Prostate gland (tissue), 2 donors: ENCODE data around the gene OLFML2B. TPM values are rescaled to one million over a fixed set of nuclear protein-coding genes. Genes with fewer than 3 reads are reported as not detected.

Experiments used
- DNase-seq: peaks from one replicate; pipeline ENCODE4 v3.0.0-alpha.2; 2019; ENCODE audit warnings: low spot score
- H3K27ac ChIP-seq, 2 donors: fragments of 200-600 bp; sonication (generic); 2 replicates each; pipeline ENCODE4 v1.5.1; 2017 to 2019
- H3K27me3 ChIP-seq: fragments of 200-600 bp; sonication (generic); replicated peaks from 2 replicates; pipeline ENCODE4 v1.5.1; 2019; ENCODE audit not compliant: insufficient read depth
- H3K36me3 ChIP-seq, 2 donors: fragments of 200-600 bp; sonication (generic); 1 replicate in 1 of 2; 2 replicates in 1 of 2; pipeline versions ENCODE4 v1.5.1 to v1.8.1; 2017 to 2019
- H3K4me1 ChIP-seq: fragments of 200-600 bp; sonication (generic); replicated peaks from 2 replicates; pipeline ENCODE4 v1.5.1; 2019
- H3K4me3 ChIP-seq, 2 donors: fragments of 200-600 bp; sonication (generic); 2 replicates each; pipeline ENCODE4 v1.5.1; 2017 to 2019
- H3K9me3 ChIP-seq: fragments of 200-600 bp; sonication (generic); 2 replicates; pipeline ENCODE4 v1.5.1; 2017
- POLR2A ChIP-seq: fragments of 450-650 bp; IDR thresholded peaks from one replicate; pipeline ENCODE4 v1.6.1; 2016; ENCODE audit warnings: antibody characterized with exemption, mild to moderate bottlenecking
- POLR2AphosphoS5 ChIP-seq: sonication (generic); formaldehyde crosslinking; IDR thresholded peaks from one replicate; pipeline ENCODE4 v1.6.1; 2017; ENCODE audit warnings: antibody characterized with exemption
- WGBS: methylation state at CpG from one replicate; pipeline ENCODE4 v1.1.5; 2018; 5-methylcytosine and 5-hydroxymethylcytosine counted together
- intact Hi-C: fragments of 100-400 bp; cut with DNase I; formaldehyde crosslinking; loops from one replicate; pipeline ENCODE4 v1.14.2; 2022
- total RNA-seq, 2 donors: library from RNA; depleted of rRNA; stranded (reverse); fragments of >200 nt; gene quantifications; one replicate each; pipeline ENCODE4 v1.1.0, GENCODE V29; 2016
- TF ChIP-seq, protein P1 (sequence below), 4 experiments: fragments of 200-600 bp in 2 of 4; fragments of 450-650 bp in 2 of 4; sonication (generic) in 2 of 4; IDR thresholded peaks; 1 replicate in 3 of 4; 2 replicates in 1 of 4; pipeline ENCODE4 v1.5.1; 2016 to 2019; ENCODE audit warnings: antibody characterized with exemption in 4 of 4, mild to moderate bottlenecking in 2 of 4, moderate library complexity in 2 of 4

OLFML2B gene
- total RNA-seq, 2 donors from 2014 or later, result 3.2 to 29.7 TPM

GRCh38 chr1:161956097-161956496 lies 67.6 kb downstream of the OLFML2B start:
- 96% methylated on average over 4 of the region's 4 CpGs for WGBS
- H3K27ac ChIP-seq, result no peak overlapping the region
- intact Hi-C loops, result no loop called here
- no peak overlapping the region for H3K4me3 ChIP-seq
- no peaks in the 10 kb centered on the region for H3K9me3 ChIP-seq
- no peak for TF ChIP-seq POLR2AphosphoS5
- TF ChIP-seq, protein P1, sequence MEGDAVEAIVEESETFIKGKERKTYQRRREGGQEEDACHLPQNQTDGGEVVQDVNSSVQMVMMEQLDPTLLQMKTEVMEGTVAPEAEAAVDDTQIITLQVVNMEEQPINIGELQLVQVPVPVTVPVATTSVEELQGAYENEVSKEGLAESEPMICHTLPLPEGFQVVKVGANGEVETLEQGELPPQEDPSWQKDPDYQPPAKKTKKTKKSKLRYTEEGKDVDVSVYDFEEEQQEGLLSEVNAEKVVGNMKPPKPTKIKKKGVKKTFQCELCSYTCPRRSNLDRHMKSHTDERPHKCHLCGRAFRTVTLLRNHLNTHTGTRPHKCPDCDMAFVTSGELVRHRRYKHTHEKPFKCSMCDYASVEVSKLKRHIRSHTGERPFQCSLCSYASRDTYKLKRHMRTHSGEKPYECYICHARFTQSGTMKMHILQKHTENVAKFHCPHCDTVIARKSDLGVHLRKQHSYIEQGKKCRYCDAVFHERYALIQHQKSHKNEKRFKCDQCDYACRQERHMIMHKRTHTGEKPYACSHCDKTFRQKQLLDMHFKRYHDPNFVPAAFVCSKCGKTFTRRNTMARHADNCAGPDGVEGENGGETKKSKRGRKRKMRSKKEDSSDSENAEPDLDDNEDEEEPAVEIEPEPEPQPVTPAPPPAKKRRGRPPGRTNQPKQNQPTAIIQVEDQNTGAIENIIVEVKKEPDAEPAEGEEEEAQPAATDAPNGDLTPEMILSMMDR (IDR thresholded peaks at IDR 0.05), result no peak
- TF ChIP-seq POLR2A, result no peak
- H3K4me1 ChIP-seq, result no peaks in the 10 kb centered on the region
- H3K36me3 ChIP-seq, result no peaks in the 10 kb centered on the region
- no peak for DNase-seq
- no peaks in the 10 kb centered on the region for H3K27me3 ChIP-seq

GRCh38 chr1:161955606-161956005 lies 68.1 kb downstream of the OLFML2B start:
- no peak for DNase-seq
- Histone ChIP-seq H3K4me3 (no peak overlapping the region), H3K36me3 (no peaks in the 10 kb centered on the region), H3K27me3 (no peaks in the 10 kb centered on the region), H3K9me3 (no peaks in the 10 kb centered on the region), H3K4me1 (no peaks in the 10 kb centered on the region), H3K27ac (no peak overlapping the region)
- TF ChIP-seq, protein P1 (IDR thresholded peaks at IDR 0.05), result no peak
- TF ChIP-seq POLR2AphosphoS5 (no peak), POLR2A (no peak)
- intact Hi-C loops, result no loop called here
- 100% methylated on average over 2 of the region's 2 CpGs for whole genome bisulfite sequencing

DNA sequence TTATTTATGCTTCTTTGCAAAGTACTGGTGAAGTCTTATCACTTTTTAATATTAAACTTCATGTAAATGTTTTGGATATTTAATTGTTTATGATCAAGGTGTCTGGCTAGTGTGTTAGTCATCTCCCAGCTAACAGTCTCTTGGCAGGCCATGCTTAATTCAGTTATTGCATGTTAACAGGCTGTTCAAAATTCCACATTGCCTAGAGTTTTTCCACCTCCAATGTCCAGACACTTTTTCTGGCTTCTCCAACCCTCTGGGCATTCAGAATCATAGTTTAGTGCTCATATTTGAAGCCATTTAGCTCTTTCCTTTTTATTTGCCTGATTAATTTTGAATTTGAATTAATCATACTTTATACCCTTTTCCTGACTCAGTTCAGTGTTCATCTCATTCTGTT lies 69.2 kb downstream of the OLFML2B start:
- Histone ChIP-seq H3K27me3 (no peaks in the 10 kb centered on the region), H3K4me3 (no peak overlapping the region), H3K4me1 (no peaks in the 10 kb centered on the region), H3K9me3 (no peaks in the 10 kb centered on the region), H3K27ac (no peak overlapping the region), H3K36me3 (no peaks in the 10 kb centered on the region)
- no peak for DNase-seq
- intact Hi-C loops, result no loop called here
- TF ChIP-seq, protein P1 (IDR thresholded peaks at IDR 0.05), result no peak
- no peak for TF ChIP-seq POLR2A
- no peak for TF ChIP-seq POLR2AphosphoS5

GRCh38 chr1:161954050-161954449 lies 69.6 kb downstream of the OLFML2B start:
- Histone ChIP-seq H3K36me3 (no peaks in the 10 kb centered on the region), H3K27ac (no peak overlapping the region), H3K4me1 (no peaks in the 10 kb centered on the region), H3K9me3 (no peaks in the 10 kb centered on the region), H3K27me3 (no peaks in the 10 kb centered on the region), H3K4me3 (no peak overlapping the region)
- no peak for DNase-seq
- intact Hi-C loops, result no loop called here
- TF ChIP-seq, protein P1 (IDR thresholded peaks at IDR 0.05), result no peak
- TF ChIP-seq POLR2A, result no peak
- TF ChIP-seq POLR2AphosphoS5, result no peak
- 24% methylated on average over 2 of the region's 2 CpGs for WGBS

GRCh38 chr1:161953256-161953920 lies 70.3 kb downstream of the OLFML2B start:
- H3K27ac ChIP-seq, result no peak overlapping the region
- H3K36me3 ChIP-seq, result no peaks in the 10 kb centered on the region
- H3K4me3 ChIP-seq, result no peak overlapping the region
- no peaks in the 10 kb centered on the region for H3K27me3 ChIP-seq
- H3K9me3 ChIP-seq, result no peaks in the 10 kb centered on the region
- DNase-seq, result no peak
- intact Hi-C loops, result no loop called here
- H3K4me1 ChIP-seq, result no peaks in the 10 kb centered on the region
- TF ChIP-seq POLR2A (no peak), POLR2AphosphoS5 (no peak)
- TF ChIP-seq, protein P1 (IDR thresholded peaks at IDR 0.05), result no peak
- WGBS, result 88% methylated on average over 5 of the region's 5 CpGs
